DMS 273 (cell line): Measurements from ENCODE around the gene GGA1.

Source experiments
- DNase-seq: peaks from one replicate; lab custom pipeline; 2025; ENCODE audit not compliant: unreplicated experiment; lab: John Stamatoyannopoulos, UW

The GGA1 gene

DNA sequence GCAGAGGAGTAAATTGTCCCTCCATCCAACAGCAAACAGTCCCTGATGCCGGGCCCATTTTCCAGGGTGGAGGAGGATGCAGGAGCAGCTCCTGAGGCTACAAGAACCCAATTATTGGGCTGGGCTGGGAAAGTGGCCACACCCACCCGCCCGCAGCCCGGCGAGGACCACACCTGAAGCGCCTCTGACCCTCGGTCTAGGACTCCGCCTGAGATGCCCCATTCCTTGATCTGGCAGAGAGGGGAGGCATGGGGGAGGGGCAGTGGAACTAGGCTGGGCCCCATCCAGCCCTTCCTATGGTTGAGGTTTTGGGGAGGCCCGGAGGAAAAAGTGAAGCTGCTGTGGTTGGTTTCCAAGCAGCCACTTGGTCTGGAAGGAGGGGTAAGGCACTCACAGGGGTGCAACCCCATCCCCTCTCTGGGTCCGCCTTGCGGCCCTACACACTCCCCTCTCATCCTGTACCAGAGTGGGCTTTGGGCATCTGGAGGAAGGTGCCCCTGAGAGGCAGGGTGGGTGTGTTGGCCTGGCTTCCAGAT is 64.4 kb downstream of the GGA1 start:
- DNase-seq = no peak

DNA sequence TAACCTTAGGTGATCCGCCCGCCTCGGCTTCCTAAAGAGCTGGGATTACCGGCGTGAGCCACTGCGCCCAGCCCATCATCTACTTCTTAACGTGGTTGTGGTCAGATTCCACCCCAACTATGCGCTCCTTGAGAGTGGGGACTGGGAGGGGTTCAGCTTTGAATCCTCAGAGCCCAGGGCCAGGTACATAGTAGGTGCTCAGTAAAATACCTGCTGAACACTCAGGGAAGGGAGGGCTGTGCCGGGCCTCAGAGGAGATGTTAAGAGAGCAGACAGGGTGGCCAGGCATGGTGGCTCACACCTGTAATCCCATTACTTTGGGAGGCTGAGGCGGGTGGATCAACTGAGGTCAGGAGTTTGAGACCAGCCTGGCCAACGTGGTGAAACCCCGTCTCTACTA is 65.6 kb downstream of the GGA1 start:
- no peak for DNase-seq

DNA sequence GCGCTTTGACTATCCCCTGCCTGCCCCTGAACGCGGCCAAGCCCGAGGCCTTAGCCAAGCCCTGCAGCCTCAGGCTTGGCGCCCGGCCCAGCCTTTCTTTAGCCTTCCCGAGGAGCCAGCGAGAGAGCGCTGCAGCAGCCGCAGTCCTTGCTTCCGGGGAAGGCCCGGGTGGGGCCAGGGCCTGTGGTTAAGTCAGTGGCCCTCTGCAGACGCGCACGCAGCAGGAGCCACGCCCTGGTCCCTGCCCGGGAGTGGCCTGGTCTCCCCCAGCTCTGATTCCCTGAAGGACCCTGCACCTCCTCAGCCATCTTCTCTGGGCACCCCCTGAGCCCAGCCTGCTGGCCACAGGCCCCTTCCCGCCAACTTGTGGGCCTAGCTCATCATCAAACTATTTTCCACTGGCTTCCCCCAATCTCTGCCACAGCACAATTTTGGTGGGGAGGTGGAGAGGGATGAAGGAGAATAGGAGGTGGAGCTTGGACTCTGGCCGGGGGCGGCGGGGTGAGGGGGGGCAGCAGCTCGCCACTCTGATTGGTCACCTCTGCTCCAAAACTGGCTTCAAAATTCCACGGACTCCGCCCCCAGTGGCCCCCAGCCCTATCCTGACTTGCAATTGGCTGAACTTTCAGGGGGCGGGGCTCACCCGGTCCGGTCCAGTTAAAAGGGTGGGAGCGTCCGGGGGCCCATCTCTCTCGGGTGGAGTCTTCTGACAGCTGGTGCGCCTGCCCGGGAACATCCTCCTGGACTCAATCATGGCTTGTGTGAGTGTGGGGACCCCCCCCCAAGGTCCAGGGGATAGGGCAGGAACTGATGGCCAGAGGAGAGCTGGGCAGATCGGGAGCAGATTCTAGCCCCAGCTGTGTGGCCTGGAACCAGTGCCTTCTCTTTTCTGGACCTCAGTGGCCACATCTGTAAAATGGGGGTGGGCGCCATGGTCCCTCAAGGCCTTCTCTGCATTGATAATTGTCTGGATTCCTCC is 66.6 kb downstream of the GGA1 start, which contains the start of gene LGALS1:
Gene LGALS1, plus strand, starts transcription at position 686 of the 979 bp plus-strand sequence. Its CDS starts 67 bp downstream, at position 753.
- peak; percentile 91 for DNase-seq

DNA sequence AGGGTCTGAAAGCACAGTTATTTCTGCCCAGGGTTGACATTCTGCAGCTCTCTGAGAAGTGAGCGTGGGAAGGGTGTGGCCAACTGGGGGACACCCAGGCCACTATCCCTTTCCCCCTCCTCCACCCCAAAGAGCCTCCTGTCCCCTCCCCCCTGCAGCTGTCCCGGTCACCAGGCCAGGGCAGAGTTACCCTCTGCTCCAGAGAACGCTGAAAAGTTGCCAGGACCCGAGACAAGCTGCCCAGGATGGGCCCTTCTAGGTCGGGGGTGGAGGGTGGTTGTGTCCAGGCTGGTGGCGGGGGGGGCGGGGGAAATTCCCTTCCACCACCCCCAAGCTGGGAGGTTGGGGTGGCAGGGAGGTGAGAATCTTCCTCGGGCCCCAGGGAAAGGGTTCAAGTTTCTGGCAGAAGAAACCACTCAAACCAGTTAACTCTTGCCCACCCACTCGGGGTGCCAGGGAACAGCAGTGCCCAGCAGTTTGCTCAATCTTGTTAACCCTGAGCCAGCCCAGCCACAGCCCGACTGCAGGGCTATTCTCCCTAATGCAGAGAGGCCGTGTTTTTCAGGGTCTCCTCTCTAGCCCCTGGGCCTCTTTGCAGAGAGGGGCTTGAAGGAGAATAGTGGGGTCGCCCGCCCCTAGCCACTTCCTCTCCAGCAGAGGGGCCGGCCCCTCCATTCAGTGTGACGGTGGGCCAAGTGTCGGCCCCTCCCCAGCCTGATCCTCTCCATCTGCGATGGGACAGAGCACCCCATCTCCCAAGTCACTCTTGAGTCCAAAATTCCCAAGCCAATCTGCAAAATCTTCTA is 67.5 kb downstream of the GGA1 start:
- DNase-seq = peak; percentile 26

DNA sequence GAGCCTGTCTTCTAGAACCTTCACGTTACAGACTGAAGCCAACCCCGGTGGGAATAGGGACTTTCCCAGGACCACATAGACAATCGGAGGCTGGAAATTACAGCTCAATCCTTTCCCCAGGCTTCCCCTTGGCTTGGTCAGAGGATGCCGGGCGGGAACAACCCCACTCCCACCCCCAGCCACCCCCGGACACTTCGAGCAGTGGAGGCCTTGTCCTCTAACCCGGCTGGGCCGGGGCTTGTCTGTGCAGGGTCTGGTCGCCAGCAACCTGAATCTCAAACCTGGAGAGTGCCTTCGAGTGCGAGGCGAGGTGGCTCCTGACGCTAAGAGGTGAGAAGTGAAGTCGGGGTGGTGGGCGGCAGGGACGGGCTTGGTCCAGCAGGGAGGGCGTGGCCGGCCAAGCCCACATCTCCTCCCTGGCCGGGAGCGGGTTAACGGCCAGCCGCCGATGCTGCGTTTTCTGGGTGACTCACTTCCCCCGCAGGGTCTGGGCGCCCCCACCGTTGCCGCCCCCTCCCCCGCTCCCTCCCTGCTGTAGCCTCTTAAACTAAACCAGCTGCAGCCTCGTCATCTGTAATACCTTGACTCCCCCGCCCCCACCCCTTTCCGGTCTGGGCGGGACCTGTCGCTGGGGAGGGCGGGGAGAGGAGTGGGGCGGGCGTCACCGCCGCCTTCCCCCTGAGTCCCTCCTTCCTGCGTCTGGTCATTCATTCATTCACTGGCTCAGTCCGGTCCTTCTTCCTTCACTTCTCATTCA is 68.3 kb downstream of the GGA1 start:
- peak; percentile 77 for DNase-seq

DNA sequence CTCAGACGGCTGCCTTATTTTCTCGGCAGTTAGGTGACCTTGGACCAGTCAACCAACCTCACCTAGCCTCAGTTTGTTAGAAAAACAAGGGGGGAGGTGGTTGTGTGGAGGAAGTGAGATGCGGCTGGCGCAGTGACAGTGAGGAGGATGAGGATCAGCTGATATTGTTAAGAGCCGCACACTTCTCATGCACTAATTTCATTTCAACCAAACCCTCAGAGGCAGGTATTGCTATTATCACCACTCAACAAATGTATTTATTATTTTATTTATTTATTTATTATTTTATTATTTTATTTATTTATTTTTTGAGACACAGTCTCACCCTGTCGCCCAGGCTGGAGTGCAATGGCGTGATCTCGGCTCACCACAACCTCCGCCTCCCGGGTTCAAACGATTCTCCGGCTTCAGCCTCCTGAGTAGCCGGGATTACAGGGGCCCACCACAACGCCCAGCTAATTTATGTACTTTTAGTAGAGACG is 68.9 kb downstream of the GGA1 start:
- no peak for DNase-seq

DNA sequence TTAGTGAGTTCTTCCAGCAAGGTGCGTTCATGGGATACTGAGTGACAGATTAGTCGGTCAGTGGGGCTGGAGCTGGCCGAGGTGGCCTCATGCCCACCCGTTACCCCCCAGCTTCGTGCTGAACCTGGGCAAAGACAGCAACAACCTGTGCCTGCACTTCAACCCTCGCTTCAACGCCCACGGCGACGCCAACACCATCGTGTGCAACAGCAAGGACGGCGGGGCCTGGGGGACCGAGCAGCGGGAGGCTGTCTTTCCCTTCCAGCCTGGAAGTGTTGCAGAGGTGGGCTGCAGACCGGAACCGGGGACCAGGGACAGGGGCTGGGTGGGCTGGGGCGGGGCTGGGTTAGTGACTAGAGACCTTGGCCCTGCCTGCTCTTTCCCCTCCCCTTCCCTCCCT is 69.7 kb downstream of the GGA1 start:
- DNase-seq = no peak

DNA sequence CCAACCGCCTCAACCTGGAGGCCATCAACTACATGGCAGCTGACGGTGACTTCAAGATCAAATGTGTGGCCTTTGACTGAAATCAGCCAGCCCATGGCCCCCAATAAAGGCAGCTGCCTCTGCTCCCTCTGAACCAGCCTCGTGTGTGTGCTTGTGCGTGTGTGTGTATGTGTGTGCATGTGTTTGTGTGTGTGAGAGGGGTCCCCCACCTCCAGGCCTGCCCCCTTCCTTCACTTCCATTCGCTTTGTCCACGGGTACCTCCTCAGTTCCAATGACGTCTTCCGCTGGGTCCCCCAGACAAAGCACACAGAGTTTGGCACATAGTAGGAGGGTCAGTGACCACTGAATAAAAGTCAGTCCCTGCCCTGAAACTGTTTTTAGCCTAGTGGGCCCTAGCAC is 71.0 kb downstream of the GGA1 start:
- DNase-seq = no peak

DNA sequence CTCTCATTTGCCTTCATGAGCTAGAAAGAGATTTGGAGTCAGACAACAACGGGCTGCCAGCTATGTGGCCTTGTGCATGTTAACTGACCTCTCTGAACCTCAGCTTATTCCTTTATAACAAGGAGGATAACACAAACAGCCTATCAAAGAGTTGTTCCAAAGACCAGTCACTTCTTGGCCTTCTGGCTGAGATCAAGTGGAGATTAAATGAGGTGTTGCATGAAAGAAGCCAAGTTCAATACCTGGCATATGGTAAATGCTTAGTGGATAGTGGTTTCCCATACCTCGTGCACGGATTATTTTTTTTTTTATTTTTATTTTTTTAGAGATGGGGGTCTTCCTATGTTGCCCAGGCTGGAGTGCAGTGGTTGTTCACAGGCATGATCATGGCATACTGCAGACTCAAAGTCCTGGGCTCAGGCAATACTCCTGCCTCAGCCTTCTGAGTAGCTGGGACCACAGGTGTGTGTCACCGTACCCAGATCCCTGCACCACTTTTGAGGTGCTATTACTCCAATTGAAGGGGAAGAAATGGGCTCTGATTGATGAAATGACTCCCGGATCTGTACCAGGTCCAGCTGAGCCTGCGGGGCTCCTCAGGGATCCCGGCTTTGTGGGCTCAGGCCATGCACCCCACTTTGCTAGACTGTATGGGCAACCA is 71.7 kb downstream of the GGA1 start:
- DNase-seq = no peak

DNA sequence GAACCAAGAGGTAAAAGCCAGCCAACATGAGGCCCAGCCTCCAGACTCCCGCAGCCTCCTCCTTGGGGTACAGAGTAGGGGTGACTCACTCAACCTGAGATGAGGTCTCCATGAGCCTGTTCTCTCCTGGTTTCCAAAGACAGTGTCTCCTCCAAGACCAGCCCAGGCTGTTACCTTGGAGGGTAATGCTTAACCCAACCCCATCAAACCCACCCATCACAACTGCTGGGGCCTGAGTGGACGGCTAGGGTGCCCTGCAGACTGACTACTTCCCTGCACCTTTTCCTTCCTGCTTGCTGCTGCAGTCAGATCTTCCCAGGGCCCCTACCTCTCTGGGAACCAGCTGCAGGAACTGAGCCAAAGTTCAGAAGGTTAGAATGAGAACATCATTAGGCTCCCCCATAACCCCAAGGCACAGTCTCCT is 72.4 kb downstream of the GGA1 start:
- DNase-seq = no peak

DNA sequence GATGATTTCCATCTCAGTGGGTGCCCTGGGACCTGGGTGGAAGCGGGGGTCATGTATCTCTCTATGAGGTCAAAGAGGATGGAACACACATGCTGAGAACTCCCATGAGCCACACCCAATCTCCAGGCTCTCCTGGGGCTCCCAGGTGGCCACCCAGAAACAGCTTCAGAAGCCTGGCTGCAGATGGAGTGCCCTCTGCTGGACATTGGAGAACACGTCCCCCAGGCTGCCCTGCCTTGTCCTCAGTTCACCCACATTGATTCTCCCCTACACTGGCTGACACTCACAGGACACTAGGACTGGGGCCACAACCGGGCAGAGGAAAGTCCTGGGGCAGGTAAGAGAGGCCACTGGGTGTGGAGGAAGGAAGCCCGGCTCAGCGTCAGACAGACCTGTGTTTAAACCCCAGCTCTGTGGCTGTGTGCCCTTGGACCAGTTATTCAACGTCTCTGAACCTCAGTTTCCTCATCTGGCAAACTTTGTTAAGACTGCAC is 73.0 kb downstream of the GGA1 start:
- DNase-seq = peak; percentile 80
